MM.1S (cell line): Measurements from ENCODE around the gene SLIT1.

Experiments
- EZH2phosphoT487 ChIP-seq: fragments of 300-600 bp; sonication (generic); IDR thresholded peaks from 2 replicates; pipeline ENCODE4 v1.6.1; 2018; ENCODE audit warnings: antibody characterized with exemption, low read length
- TF ChIP-seq, protein P1 (sequence below): fragments of 300-600 bp; sonication (generic); IDR thresholded peaks from 2 replicates; pipeline ENCODE4 v1.5.1; 2016; ENCODE audit warnings: antibody characterized with exemption, low read length, mixed read lengths

DNA sequence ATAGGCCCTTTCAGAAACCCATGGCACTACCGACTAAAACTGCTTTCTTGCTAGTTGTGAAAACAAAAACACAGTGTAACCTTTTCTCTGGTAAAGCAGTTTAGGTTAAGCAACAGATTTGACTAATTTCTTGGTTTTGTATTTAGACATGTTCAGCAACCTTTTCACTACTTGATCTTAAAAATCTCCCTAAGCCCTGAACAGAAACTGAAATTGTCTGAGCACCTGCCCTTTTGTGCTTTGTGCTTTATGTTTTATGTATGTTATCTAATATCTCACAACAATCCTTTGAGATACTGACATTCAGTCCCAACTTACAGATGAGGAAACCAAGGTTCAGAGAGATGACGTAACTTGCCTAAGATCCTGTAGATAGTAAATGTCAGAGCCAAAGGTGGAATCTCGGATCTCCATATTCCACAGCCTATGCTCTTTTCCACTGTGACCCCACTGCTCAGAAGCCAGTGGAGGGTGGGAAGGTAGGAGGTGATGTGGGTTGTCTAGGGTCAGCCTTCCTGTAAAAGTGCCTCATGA is 207.1 kb downstream of the SLIT1 start:
- TF ChIP-seq, protein P1, sequence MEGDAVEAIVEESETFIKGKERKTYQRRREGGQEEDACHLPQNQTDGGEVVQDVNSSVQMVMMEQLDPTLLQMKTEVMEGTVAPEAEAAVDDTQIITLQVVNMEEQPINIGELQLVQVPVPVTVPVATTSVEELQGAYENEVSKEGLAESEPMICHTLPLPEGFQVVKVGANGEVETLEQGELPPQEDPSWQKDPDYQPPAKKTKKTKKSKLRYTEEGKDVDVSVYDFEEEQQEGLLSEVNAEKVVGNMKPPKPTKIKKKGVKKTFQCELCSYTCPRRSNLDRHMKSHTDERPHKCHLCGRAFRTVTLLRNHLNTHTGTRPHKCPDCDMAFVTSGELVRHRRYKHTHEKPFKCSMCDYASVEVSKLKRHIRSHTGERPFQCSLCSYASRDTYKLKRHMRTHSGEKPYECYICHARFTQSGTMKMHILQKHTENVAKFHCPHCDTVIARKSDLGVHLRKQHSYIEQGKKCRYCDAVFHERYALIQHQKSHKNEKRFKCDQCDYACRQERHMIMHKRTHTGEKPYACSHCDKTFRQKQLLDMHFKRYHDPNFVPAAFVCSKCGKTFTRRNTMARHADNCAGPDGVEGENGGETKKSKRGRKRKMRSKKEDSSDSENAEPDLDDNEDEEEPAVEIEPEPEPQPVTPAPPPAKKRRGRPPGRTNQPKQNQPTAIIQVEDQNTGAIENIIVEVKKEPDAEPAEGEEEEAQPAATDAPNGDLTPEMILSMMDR: no peak
- TF ChIP-seq EZH2phosphoT487: no peak
